CD4-positive, alpha-beta T cell treated with Interleukin-21 for 1 hour (primary cell): ENCODE measurements around the gene CLEC10A.
"Not testable (repeated sequence)": the region's sequence is repeated elsewhere in the genome, so short reads cannot be mapped to it uniquely, and the experiment has no call there.

Experiments
- DNase-seq: peaks from one replicate; pipeline ENCODE4 v3.0.0-alpha.2; 2020

Gene CLEC10A

GRCh38 chr17:7079581-7080455 is at the start of gene CLEC10A:
TSS of gene CLEC10A (minus strand) at chr17:7080251. CDS start at chr17:7078812, 1,439 bp downstream.
- no peak for DNase-seq

GRCh38 chr17:7129311-7129710 is 49.3 kb upstream of the CLEC10A start:
- DNase-seq = no peak

GRCh38 chr17:7128160-7128559 is 48.1 kb upstream of the CLEC10A start:
- no peak for DNase-seq

GRCh38 chr17:7127501-7127900 is 47.5 kb upstream of the CLEC10A start:
- DNase-seq = not testable (repeated sequence)

GRCh38 chr17:7126386-7126785 is 46.3 kb upstream of the CLEC10A start:
- DNase-seq = not testable (repeated sequence)

GRCh38 chr17:7124923-7125322 is 44.9 kb upstream of the CLEC10A start:
- no peak for DNase-seq

- DNase-seq = no peak
Measured at GRCh38 chr17:7123844-7124243, 43.8 kb upstream of the CLEC10A start.

GRCh38 chr17:7122381-7122780 is 42.3 kb upstream of the CLEC10A start:
- no peak for DNase-seq

- DNase-seq = not testable (repeated sequence)
Measured at GRCh38 chr17:7120635-7121034, 40.6 kb upstream of the CLEC10A start.

- no peak for DNase-seq
Measured at GRCh38 chr17:7120123-7120522, 40.1 kb upstream of the CLEC10A start.

GRCh38 chr17:7119314-7119713 is 39.3 kb upstream of the CLEC10A start:
- no peak for DNase-seq

GRCh38 chr17:7114875-7115614 is 35.0 kb upstream of the CLEC10A start:
- no peak for DNase-seq

GRCh38 chr17:7114241-7114874 is 34.3 kb upstream of the CLEC10A start, which contains the start of gene ASGR2:
TSS of gene ASGR2 (minus strand) at chr17:7114822. CDS start at chr17:7114240, 582 bp downstream.
- DNase-seq = no peak

- no peak for DNase-seq
Measured at GRCh38 chr17:7113273-7114071, 33.4 kb upstream of the CLEC10A start.

- DNase-seq = no peak
Measured at GRCh38 chr17:7112510-7113108, 32.6 kb upstream of the CLEC10A start.

- DNase-seq = no peak
Measured at GRCh38 chr17:7111784-7112509, 31.9 kb upstream of the CLEC10A start.

- DNase-seq = no peak
Measured at GRCh38 chr17:7110617-7111306, 30.7 kb upstream of the CLEC10A start.

GRCh38 chr17:7109461-7110322 is 29.6 kb upstream of the CLEC10A start:
- no peak for DNase-seq

- DNase-seq = no peak
Measured at GRCh38 chr17:7108981-7109380, 28.9 kb upstream of the CLEC10A start.

GRCh38 chr17:7108560-7108925 is 28.5 kb upstream of the CLEC10A start:
- no peak for DNase-seq
